Measurements from ENCODE around the gene KCNN1. TPM values are rescaled to one million over a fixed set of nuclear protein-coding genes. Genes with fewer than 3 reads are reported as not detected.

Gene KCNN1
- polyA plus RNA-seq, 1 donor from 2014 or later: 9.9 TPM

GRCh38 chr19:17967257-17968051 is 547 bp downstream of the KCNN1 start:
- Histone ChIP-seq H3K9me2 (ENCODE audit: insufficient read depth, low read length) (no peaks in the 10 kb centered on the region), H3F3A (ENCODE audit: insufficient read depth, low read length, poor library complexity, severe bottlenecking) (no peaks in the 10 kb centered on the region), H3K79me2 (replicated peaks; ENCODE audit: insufficient read depth, low read length) (no peaks in the 10 kb centered on the region), H3K36me3 (ENCODE audit: insufficient read depth, low read length) (no peaks in the 10 kb centered on the region), H3K9me3 (ENCODE audit: low read length) (no peaks in the 10 kb centered on the region), H2AFZ (ENCODE audit: low read depth, low read length) (peak overlapping the region; percentile 56), H3K9ac (ENCODE audit: low read length) (peak overlapping the region; percentile 68), H3K27me3 (ENCODE audit: insufficient read depth, low read depth, low read length) (no peaks in the 10 kb centered on the region), H3K4me3 (ENCODE audit: low read length) (peak overlapping the region; percentile 80), H4K20me1 (ENCODE audit: insufficient read depth) (no peaks in the 10 kb centered on the region), H3K4me2 (ENCODE audit: low read length) (peak overlapping the region; percentile 76), H3K27ac (ENCODE audit: low read length) (no peak overlapping the region)
- no peak for TF ChIP-seq EZH2 (IDR thresholded peaks at IDR 0.05; ENCODE audit: borderline replicate concordance, insufficient read depth, low read length, poor library complexity, severe bottlenecking)

- Histone ChIP-seq H3K9me3 (ENCODE audit: low read length) (no peaks in the 10 kb centered on the region), H3K79me2 (replicated peaks; ENCODE audit: insufficient read depth, low read length) (no peaks in the 10 kb centered on the region), H3K27ac (ENCODE audit: low read length) (no peak overlapping the region), H3K27me3 (ENCODE audit: insufficient read depth, low read depth, low read length) (no peaks in the 10 kb centered on the region), H3K9ac (ENCODE audit: low read length) (no peak overlapping the region), H4K20me1 (ENCODE audit: insufficient read depth) (no peaks in the 10 kb centered on the region), H3K9me2 (ENCODE audit: insufficient read depth, low read length) (no peaks in the 10 kb centered on the region), H3K4me3 (ENCODE audit: low read length) (peak overlapping the region; percentile 30), H3F3A (ENCODE audit: insufficient read depth, low read length, poor library complexity, severe bottlenecking) (no peaks in the 10 kb centered on the region), H2AFZ (ENCODE audit: low read depth, low read length) (no peak overlapping the region), H3K36me3 (ENCODE audit: insufficient read depth, low read length) (no peaks in the 10 kb centered on the region), H3K4me2 (ENCODE audit: low read length) (no peak overlapping the region)
- TF ChIP-seq EP300 (conservative IDR thresholded peaks at IDR 0.05; ENCODE audit: poor library complexity, severe bottlenecking) (no peak), MXI1 (conservative IDR thresholded peaks at IDR 0.05; ENCODE audit: poor library complexity, severe bottlenecking) (no peak), SMC3 (conservative IDR thresholded peaks at IDR 0.05; ENCODE audit: poor library complexity) (no peak), TAF1 (IDR thresholded peaks at IDR 0.05; ENCODE audit: low read depth) (no peak)
Measured at GRCh38 chr19:17968362-17968761, 1.5 kb downstream of the KCNN1 start.

GRCh38 chr19:17969096-17969792 is 2.3 kb downstream of the KCNN1 start:
- H3K27ac ChIP-seq (ENCODE audit: low read length): no peak overlapping the region
- TF ChIP-seq POLR2AphosphoS5 (IDR thresholded peaks at IDR 0.05) (no peak), RAD21 (conservative IDR thresholded peaks at IDR 0.05) (no peak), CTCF (IDR thresholded peaks at IDR 0.05; ENCODE audit: poor library complexity, severe bottlenecking) (no peak), EP300 (conservative IDR thresholded peaks at IDR 0.05; ENCODE audit: poor library complexity, severe bottlenecking) (no peak), TAF1 (IDR thresholded peaks at IDR 0.05; ENCODE audit: low read depth) (no peak), REST (IDR thresholded peaks at IDR 0.05; ENCODE audit: borderline replicate concordance) (no peak), MXI1 (conservative IDR thresholded peaks at IDR 0.05; ENCODE audit: poor library complexity, severe bottlenecking) (no peak), EZH2 (IDR thresholded peaks at IDR 0.05; ENCODE audit: borderline replicate concordance, insufficient read depth, low read length, poor library complexity, severe bottlenecking) (no peak), SMC3 (conservative IDR thresholded peaks at IDR 0.05; ENCODE audit: poor library complexity) (no peak)
- H3K36me3 ChIP-seq (ENCODE audit: insufficient read depth, low read length): no peaks in the 10 kb centered on the region
- H4K20me1 ChIP-seq (ENCODE audit: insufficient read depth): no peaks in the 10 kb centered on the region
- H3K9me2 ChIP-seq (ENCODE audit: insufficient read depth, low read length): no peaks in the 10 kb centered on the region
- no peaks in the 10 kb centered on the region for H3K9me3 ChIP-seq (ENCODE audit: low read length)
- H3K4me3 ChIP-seq (ENCODE audit: low read length): no peak overlapping the region
- H3K4me2 ChIP-seq (ENCODE audit: low read length): no peak overlapping the region
- no peaks in the 10 kb centered on the region for H3K79me2 ChIP-seq (replicated peaks; ENCODE audit: insufficient read depth, low read length)
- no peaks in the 10 kb centered on the region for H3F3A ChIP-seq (ENCODE audit: insufficient read depth, low read length, poor library complexity, severe bottlenecking)
- H3K27me3 ChIP-seq (ENCODE audit: insufficient read depth, low read depth, low read length): no peaks in the 10 kb centered on the region
- no peak overlapping the region for H3K9ac ChIP-seq (ENCODE audit: low read length)
- no peak overlapping the region for H2AFZ ChIP-seq (ENCODE audit: low read depth, low read length)

All from neural cell (in vitro differentiated cells).